GM12878 (cell line): Measurements from ENCODE around the gene EMID1. TPM values are rescaled to one million over a fixed set of nuclear protein-coding genes. Genes with fewer than 3 reads are reported as not detected.

ENCODE experiments used
- ATAC-seq: fragments of 200-7000 bp; cut with Tn5 transposase; 3 replicates; pipeline ENCODE4 v1.9.1; 2020; ENCODE audit warnings: mild to moderate bottlenecking, moderate library complexity
- BruUV-seq: library from RNA; stranded (reverse); fragments of 400-500 nt; replicated peaks from 2 replicates; lab custom pipeline; 2021; lab: Mats Ljungman, UMichigan
- CTCF ChIA-PET: fragments of 300-600 bp; sonication (Branson Sonifier 250); formaldehyde crosslinking; extraction: SDS; loops from one replicate; lab custom pipeline; 2021; ENCODE audit warnings: inconsistent platforms; lab: Yijun Ruan, JAX
- POLR2A ChIA-PET: fragments of 350-600 bp; formaldehyde crosslinking; extraction: SDS; loops from one replicate; lab custom pipeline; 2021; ENCODE audit warnings: inconsistent platforms; lab: Charles Lee
- RAD21 ChIA-PET: fragments of 300-600 bp; sonication (Branson Sonifier 250); formaldehyde crosslinking; loops from one replicate; lab custom pipeline; 2023; ENCODE audit warnings: antibody characterized with exemption; ENCODE audit not compliant: unreplicated experiment; lab: Charles Lee
- SMC1A ChIA-PET: fragments of 300-600 bp; sonication (Branson Sonifier 250); formaldehyde crosslinking; loops from one replicate; lab custom pipeline; 2023; ENCODE audit not compliant: unreplicated experiment, uncharacterized antibody; lab: Charles Lee
- DNase-seq: peaks from one replicate; pipeline ENCODE4 v3.0.0-alpha.2; 2011; ENCODE audit warnings: low read depth, low spot score
- FAIRE-seq: peaks from 3 replicates; lab custom pipeline; 2011; peaks lifted over from hg19 to GRCh38; lab: Jason Lieb, UNC
- H2AFZ ChIP-seq: 2 replicates; pipeline ENCODE4 v1.6.0; 2011; ENCODE audit warnings: low read depth, low read length, control low read depth; ENCODE audit not compliant: control insufficient read depth
- H3K27ac ChIP-seq: 2 replicates; pipeline ENCODE4 v1.5.1; 2011; ENCODE audit warnings: control low read depth; ENCODE audit not compliant: control insufficient read depth, insufficient read depth
- H3K27me3 ChIP-seq, 2 experiments: replicated peaks in 1 of 2; 2 replicates each; pipeline versions ENCODE4 v1.6.0 to v1.6.1; 2011; ENCODE audit warnings: low read length in 1 of 2; ENCODE audit not compliant: control insufficient read depth in 2 of 2, insufficient read depth in 2 of 2
- H3K36me3 ChIP-seq, 2 experiments: 2 replicates each; pipeline ENCODE4 v1.5.1; 2011; ENCODE audit warnings: low read length in 1 of 2; ENCODE audit not compliant: control insufficient read depth in 2 of 2, insufficient read depth in 2 of 2
- H3K4me1 ChIP-seq: 2 replicates; pipeline ENCODE4 v1.6.1; 2011; ENCODE audit warnings: mild to moderate bottlenecking, low read length, moderate library complexity, mixed read lengths; ENCODE audit not compliant: control insufficient read depth, insufficient read depth
- H3K4me2 ChIP-seq: 2 replicates; pipeline ENCODE4 v1.6.0; 2011; ENCODE audit warnings: control low read depth; ENCODE audit not compliant: control insufficient read depth, insufficient read depth
- H3K4me3 ChIP-seq: fragments of 200-600 bp; sonication (generic); 2 replicates; pipeline ENCODE4 v1.5.1; 2016
- H3K79me2 ChIP-seq: 2 replicates; pipeline ENCODE4 v1.6.0; 2011; ENCODE audit warnings: low read length; ENCODE audit not compliant: control insufficient read depth, insufficient read depth
- H3K9ac ChIP-seq: 2 replicates; pipeline ENCODE4 v1.8.0; 2011; ENCODE audit warnings: low read length, control low read depth, mixed read lengths; ENCODE audit not compliant: control insufficient read depth, insufficient read depth
- H3K9me3 ChIP-seq: replicated peaks from 3 replicates; pipeline ENCODE4 v1.5.1; 2011; ENCODE audit warnings: mild to moderate bottlenecking, low read length; ENCODE audit not compliant: control insufficient read depth, insufficient read depth
- H4K20me1 ChIP-seq: 2 replicates; pipeline ENCODE4 v1.6.0; 2011; ENCODE audit not compliant: control insufficient read depth, insufficient read depth
- ATF7 ChIP-seq: fragments of 450-650 bp; IDR thresholded peaks from 2 replicates; pipeline ENCODE4 v1.6.1; 2016; ENCODE audit warnings: low read depth, mild to moderate bottlenecking
- BCLAF1 ChIP-seq: fragments of 450-650 bp; IDR thresholded peaks from 2 replicates; pipeline ENCODE4 v1.6.1; 2017; ENCODE audit warnings: antibody characterized with exemption, mild to moderate bottlenecking, moderate library complexity
- BRCA1 ChIP-seq: IDR thresholded peaks from 2 replicates; pipeline ENCODE4 v1.6.1; 2011; ENCODE audit warnings: low read depth, low read length, improper control_type of control experiment
- CBFB ChIP-seq: IDR thresholded peaks from 2 replicates; pipeline ENCODE4 v1.6.1; 2016; ENCODE audit warnings: antibody characterized with exemption, low read depth
- CREB1 ChIP-seq: IDR thresholded peaks from 2 replicates; pipeline ENCODE4 v1.6.1; 2012; ENCODE audit warnings: low read depth, mild to moderate bottlenecking, inconsistent platforms
- EED ChIP-seq: sonication (generic); IDR thresholded peaks from 2 replicates; pipeline ENCODE4 v1.6.1; 2016; ENCODE audit warnings: antibody characterized with exemption, low read depth
- IKZF1 ChIP-seq: fragments of 450-650 bp; conservative IDR thresholded peaks from 2 replicates; pipeline ENCODE4 v1.6.1; 2017; ENCODE audit warnings: antibody characterized with exemption, mild to moderate bottlenecking
- MTA2 ChIP-seq: fragments of 450-650 bp; IDR thresholded peaks from 2 replicates; pipeline ENCODE4 v1.6.1; 2016; ENCODE audit warnings: low read depth, mild to moderate bottlenecking, moderate library complexity
- MTA3 ChIP-seq: IDR thresholded peaks from 2 replicates; pipeline ENCODE4 v1.6.1; 2012; ENCODE audit warnings: low read length, inconsistent platforms, borderline replicate concordance
- TCF7 ChIP-seq: IDR thresholded peaks from 2 replicates; pipeline ENCODE4 v1.6.1; 2014; ENCODE audit warnings: antibody characterized with exemption, borderline replicate concordance
- WRNIP1 ChIP-seq: IDR thresholded peaks from 2 replicates; pipeline ENCODE4 v1.6.1; 2011; ENCODE audit warnings: low read depth, low read length, improper control_type of control experiment, borderline replicate concordance
- ZNF24 ChIP-seq: fragments of 450-650 bp; IDR thresholded peaks from 2 replicates; pipeline ENCODE4 v1.6.1; 2017; ENCODE audit warnings: antibody characterized with exemption, mild to moderate bottlenecking
- ZNF384 ChIP-seq: IDR thresholded peaks from 2 replicates; pipeline ENCODE4 v1.6.1; 2012; ENCODE audit warnings: low read depth, mild to moderate bottlenecking, low read length, improper control_type of control experiment, borderline replicate concordance
- ZSCAN29 ChIP-seq: fragments of 450-650 bp; IDR thresholded peaks from 2 replicates; pipeline ENCODE4 v1.6.1; 2017; ENCODE audit warnings: mild to moderate bottlenecking, moderate library complexity
- WGBS: methylation state at CpG from one replicate; pipeline ENCODE4 v1.1.6; 2016; ENCODE audit warnings: low lambda C conversion rate; ENCODE audit not compliant: insufficient replicate concordance, insufficient coverage; ENCODE audit errors: missing lambda C conversion rate; 5-methylcytosine and 5-hydroxymethylcytosine counted together
- in situ Hi-C: fragments of 300-500 bp; cut with MboI; formaldehyde crosslinking; loops from 9 replicates; pipeline ENCODE4 v1.14.3; 2018; ENCODE audit warnings: mixed read lengths
- intact Hi-C: fragments of 100-400 bp; cut with micrococcal nuclease; formaldehyde crosslinking; loops from one replicate; pipeline ENCODE4 v1.14.2; 2022; ENCODE audit not compliant: unreplicated experiment
- polyA plus RNA-seq, 11 experiments: library from polyadenylated mRNA; depleted of rRNA in 4 of 11; unstranded in 6 of 11; stranded (reverse) in 5 of 11; fragments of >200 nt; fragmentation: Nextera tagmentation in 4 of 11; fragmentation: Illumina TruSeq in 1 of 11; extraction: Ambion mirVana in 4 of 11; extraction: Trizol in 1 of 11; gene quantifications; 1 replicate in 1 of 11; 2 replicates in 10 of 11; pipeline versions ENCODE4 v1.2.1 to v1.2.3, GENCODE V29; 2011 to 2016; ENCODE audit warnings: inconsistent platforms in 2 of 11, missing spikeins in 2 of 11, low read depth in 1 of 11
- total RNA-seq, 4 experiments: library from RNA; depleted of rRNA in 3 of 4; stranded (reverse); fragments of >200 nt in 3 of 4; fragmentation: Illumina TruSeq in 1 of 4; extraction: Trizol in 1 of 4; gene quantifications; 2 replicates each; pipeline versions ENCODE4 v1.2.1 to v1.2.3, GENCODE V29; 2013 to 2021
- TF ChIP-seq, protein P1 (sequence below): fragments of 450-650 bp; IDR thresholded peaks from 2 replicates; pipeline ENCODE4 v1.6.1; 2016; ENCODE audit warnings: mild to moderate bottlenecking, moderate library complexity, borderline replicate concordance

Gene EMID1
- total and polyA plus RNA-seq, 10 of the 15 experiments (the other 5 are each of a cell fraction or from before 2014, with no cell fraction given), result 1.2 to 60.3 (median 12.0) TPM

DNA sequence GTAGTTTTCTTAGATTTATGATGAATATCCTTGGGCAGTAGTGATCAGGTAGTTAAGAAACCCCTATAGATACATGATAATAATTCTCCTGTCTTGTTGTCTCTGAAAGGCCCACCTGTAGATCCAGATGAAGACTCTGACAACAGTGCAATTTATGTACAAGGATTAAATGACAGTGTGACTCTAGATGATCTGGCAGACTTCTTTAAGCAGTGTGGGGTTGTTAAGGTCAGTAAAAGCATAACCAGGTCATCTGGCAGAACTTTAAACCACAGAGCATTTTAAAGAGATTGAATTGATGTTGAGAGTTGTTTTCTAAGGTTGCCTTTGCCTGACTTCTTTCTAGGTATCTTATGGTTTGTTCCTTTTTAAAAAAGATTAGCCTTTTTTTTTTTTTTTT lies 86.7 kb downstream of the EMID1 start (continued):
- TF ChIP-seq BCLAF1 (no peak), WRNIP1 (no peak), EED (no peak), ZSCAN29 (no peak), IKZF1 (no peak)

DNA sequence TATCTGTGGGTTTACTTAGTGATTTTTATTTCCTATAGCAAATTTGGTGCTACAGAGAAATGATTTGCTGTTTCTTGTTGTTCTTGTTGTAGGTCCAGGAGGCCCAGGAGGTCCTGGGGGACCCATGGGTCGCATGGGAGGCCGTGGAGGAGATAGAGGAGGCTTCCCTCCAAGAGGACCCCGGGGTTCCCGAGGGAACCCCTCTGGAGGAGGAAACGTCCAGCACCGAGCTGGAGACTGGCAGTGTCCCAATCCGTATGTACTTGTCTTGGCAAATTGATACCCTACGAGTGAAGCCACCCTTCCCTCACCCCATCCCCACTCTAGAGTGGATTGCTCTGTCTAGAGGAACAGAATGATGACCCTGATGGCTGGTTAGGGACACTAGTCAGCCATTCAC lies 92.9 kb downstream of the EMID1 start:
- POLR2A ChIA-PET, result interaction anchor here (0.6 kb wide), 1 partner anchor 19 kb away, joined by 6 read pairs; no protein-coding TSS in a partner anchor
- Histone ChIP-seq H3K27me3 (no peaks in the 10 kb centered on the region), H3K27ac (no peak overlapping the region), H4K20me1 (no peaks in the 10 kb centered on the region), H3K79me2 (no peaks in the 10 kb centered on the region), H3K4me1 (no peaks in the 10 kb centered on the region), H3K4me3 (no peak overlapping the region), H3K9ac (no peak overlapping the region), H2AFZ (no peak overlapping the region), H3K36me3 (peaks cover 34 to 46% of the 10 kb centered on the region in 2 experiments), H3K9me3 (no peaks in the 10 kb centered on the region), H3K4me2 (no peak overlapping the region)
- BruUV-seq, result no TSS peak
- WGBS, result 100% methylated on average over 8 of the region's 8 CpGs
- RAD21 ChIA-PET, result no interaction called here
- CTCF ChIA-PET, result no interaction called here
- intact Hi-C loops (no loop called here), in situ Hi-C loops (no loop called here)
- TF ChIP-seq BRCA1 (no peak), BCLAF1 (no peak), ZNF24 (no peak), MTA2 (no peak), ZNF384 (no peak), TCF7 (no peak), CREB1 (no peak), MTA3 (no peak), CBFB (no peak), ATF7 (no peak)
- TF ChIP-seq, protein P1, sequence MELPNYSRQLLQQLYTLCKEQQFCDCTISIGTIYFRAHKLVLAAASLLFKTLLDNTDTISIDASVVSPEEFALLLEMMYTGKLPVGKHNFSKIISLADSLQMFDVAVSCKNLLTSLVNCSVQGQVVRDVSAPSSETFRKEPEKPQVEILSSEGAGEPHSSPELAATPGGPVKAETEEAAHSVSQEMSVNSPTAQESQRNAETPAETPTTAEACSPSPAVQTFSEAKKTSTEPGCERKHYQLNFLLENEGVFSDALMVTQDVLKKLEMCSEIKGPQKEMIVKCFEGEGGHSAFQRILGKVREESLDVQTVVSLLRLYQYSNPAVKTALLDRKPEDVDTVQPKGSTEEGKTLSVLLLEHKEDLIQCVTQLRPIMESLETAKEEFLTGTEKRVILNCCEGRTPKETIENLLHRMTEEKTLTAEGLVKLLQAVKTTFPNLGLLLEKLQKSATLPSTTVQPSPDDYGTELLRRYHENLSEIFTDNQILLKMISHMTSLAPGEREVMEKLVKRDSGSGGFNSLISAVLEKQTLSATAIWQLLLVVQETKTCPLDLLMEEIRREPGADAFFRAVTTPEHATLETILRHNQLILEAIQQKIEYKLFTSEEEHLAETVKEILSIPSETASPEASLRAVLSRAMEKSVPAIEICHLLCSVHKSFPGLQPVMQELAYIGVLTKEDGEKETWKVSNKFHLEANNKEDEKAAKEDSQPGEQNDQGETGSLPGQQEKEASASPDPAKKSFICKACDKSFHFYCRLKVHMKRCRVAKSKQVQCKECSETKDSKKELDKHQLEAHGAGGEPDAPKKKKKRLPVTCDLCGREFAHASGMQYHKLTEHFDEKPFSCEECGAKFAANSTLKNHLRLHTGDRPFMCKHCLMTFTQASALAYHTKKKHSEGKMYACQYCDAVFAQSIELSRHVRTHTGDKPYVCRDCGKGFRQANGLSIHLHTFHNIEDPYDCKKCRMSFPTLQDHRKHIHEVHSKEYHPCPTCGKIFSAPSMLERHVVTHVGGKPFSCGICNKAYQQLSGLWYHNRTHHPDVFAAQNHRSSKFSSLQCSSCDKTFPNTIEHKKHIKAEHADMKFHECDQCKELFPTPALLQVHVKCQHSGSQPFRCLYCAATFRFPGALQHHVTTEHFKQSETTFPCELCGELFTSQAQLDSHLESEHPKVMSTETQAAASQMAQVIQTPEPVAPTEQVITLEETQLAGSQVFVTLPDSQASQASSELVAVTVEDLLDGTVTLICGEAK, result no peak
- ATAC-seq, result no peak
- SMC1A ChIA-PET, result no interaction called here
- no peak for DNase-seq
- no peak for FAIRE-seq
